Stimulated activated CD8-positive, alpha-beta memory T cell treated with anti-CD3 and anti-CD28 coated beads, Interleukin-4, amount 100 ng/mL, for 48 hours (primary cell): ENCODE measurements around the gene KLHL10.
"Not testable (repeated sequence)": the region's sequence is repeated elsewhere in the genome, so short reads cannot be mapped to it uniquely, and the experiment has no call there.

ENCODE experiments used
- DNase-seq: peaks from one replicate; pipeline ENCODE4 v3.0.0-alpha.2; 2020

Gene KLHL10

GRCh38 chr17:41863074-41863848 lies 25.6 kb downstream of the KLHL10 start:
- peak; percentile 68 for DNase-seq

DNA sequence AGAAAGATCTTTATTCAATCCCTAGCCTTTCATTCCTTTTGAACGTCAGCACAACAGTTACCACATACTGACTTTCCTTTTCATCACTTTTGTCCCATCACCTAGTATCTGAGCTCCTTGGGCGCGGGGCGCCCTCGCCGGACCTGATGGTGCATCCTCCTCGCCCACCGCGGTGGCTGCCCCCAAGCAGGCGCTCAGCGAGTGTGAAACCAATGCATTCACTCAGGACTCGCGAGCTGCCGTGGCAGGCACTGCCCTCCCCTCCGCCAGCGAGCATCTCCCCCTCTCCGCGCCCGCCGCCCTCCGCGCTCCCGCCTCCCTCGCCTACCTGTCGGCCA lies 26.8 kb downstream of the KLHL10 start:
- no peak for DNase-seq

- DNase-seq: peak; percentile 90
Observed at GRCh38 chr17:41864836-41865595, 27.4 kb downstream of the KLHL10 start, which contains the start of gene KLHL11. Gene KLHL11, minus strand, starts transcription at chr17:41865423. Its CDS starts 53 bp downstream, at chr17:41865370.

DNA sequence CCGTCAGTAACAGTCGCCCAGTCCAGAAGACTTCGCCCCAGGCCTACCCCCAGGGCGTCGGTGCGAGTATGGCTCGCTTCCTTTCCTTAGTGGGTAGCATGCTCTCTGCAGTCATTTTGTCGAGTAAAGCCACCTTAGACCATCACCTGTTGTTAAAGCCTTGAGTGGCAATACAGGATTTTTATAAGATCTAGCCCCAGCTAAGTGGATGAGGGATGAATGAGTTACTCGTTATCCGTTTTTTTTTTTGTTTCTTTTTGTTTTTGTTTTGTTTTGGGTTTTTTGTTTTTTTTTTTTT lies 27.9 kb downstream of the KLHL10 start:
- no peak for DNase-seq

GRCh38 chr17:41868568-41868967 lies 30.9 kb downstream of the KLHL10 start:
- no peak for DNase-seq

GRCh38 chr17:41869426-41869825 lies 31.8 kb downstream of the KLHL10 start:
- DNase-seq: no peak

- no peak for DNase-seq
Observed at GRCh38 chr17:41870097-41870496, 32.5 kb downstream of the KLHL10 start.

DNA sequence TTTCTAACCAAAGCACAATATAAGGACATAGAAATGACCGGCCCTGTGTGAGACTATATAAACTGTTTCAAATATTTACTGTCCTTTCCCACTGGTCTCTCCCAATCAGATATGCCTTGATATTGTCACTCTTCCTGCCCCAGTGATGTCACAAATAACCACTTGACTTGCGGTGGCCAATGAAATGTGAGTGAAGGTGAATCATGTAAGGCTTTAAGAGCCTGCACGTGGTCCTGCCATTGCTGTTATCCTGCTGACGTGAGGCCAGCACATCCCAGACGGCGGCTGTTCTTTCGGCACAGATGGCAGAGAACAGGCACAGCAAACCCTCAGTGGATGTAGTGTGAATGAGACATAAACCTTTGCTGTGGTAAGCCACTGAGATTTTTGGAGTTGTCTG lies 33.0 kb downstream of the KLHL10 start:
- DNase-seq: no peak

DNA sequence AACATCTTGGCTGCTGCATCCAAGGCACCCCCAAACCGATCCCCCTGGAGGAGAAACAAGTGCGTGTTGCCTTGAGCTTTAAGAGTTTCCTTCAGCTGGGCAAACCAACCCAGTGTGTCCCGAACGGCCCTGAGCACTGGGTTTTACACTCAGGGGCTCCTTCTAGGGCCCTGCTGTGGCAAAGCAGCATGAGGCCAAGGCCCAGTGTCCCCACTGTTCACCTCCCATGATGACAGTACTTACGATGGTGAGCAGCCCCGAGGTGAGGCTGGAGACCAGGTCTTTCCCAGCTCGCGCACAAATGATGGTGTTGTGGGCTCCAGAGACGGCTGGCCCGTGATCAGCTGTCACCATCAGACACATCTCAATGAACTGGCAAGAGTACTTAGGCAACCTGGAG lies 34.2 kb downstream of the KLHL10 start:
- no peak for DNase-seq

DNA sequence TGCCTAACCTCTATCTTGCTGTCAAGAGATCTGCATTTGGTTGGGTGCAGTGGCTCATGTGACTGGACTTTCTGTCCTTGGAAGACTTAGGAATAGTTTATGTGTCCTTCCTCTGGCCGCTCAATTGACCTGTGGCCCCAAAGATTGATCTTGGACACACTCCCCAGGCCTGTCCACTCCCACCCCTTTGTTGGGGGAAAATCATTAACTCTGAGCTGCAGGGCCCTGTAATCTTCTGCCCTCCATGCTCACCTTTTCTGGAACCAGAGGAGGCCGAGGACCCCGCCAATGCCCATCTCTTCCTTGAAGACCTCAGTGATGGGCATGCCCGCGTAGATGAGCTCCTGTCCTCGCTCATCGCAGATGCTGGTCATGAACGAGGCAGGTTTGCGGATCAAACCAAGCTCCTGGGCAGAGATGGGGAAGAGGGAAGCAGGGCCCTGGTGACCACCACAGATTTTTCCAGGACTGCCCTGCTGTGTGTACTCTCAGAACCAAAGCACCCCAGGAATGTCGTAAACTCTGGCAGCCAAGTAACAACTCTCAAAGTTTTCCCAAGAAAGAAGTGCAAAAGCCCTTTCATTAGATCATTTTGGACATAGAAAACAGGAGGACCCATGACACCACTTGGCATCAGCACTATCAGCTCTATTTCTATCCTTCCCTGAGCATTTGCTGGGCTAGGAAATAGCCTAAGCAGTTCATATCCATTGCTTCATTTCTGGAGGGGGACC lies 36.1 kb downstream of the KLHL10 start:
- no peak for DNase-seq

- DNase-seq: not testable (repeated sequence)
Observed at GRCh38 chr17:41874293-41874670, 36.7 kb downstream of the KLHL10 start.

GRCh38 chr17:41880130-41880529 lies 42.5 kb downstream of the KLHL10 start:
- DNase-seq: no peak

DNA sequence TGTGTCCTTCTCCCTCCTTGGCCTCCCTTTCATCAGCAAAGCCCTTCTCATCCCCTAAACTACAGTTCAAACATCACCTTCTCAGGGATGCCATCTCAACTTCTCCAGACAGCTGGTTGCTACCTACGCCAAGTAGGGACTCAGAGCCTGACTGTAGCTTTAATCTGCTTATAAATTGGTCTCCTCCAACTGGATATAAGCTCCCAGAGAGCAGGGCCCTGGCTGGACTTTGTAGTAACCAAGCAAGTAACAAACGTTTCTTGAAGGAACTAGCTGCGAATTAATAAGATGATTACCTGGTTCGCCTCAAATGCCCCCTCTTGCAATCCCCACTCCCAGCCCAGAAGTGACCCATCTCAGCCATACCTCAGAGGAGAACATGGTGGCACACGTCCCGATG lies 45.1 kb downstream of the KLHL10 start:
- DNase-seq: no peak

- DNase-seq: no peak
Observed at GRCh38 chr17:41885733-41886132, 48.1 kb downstream of the KLHL10 start.

DNA sequence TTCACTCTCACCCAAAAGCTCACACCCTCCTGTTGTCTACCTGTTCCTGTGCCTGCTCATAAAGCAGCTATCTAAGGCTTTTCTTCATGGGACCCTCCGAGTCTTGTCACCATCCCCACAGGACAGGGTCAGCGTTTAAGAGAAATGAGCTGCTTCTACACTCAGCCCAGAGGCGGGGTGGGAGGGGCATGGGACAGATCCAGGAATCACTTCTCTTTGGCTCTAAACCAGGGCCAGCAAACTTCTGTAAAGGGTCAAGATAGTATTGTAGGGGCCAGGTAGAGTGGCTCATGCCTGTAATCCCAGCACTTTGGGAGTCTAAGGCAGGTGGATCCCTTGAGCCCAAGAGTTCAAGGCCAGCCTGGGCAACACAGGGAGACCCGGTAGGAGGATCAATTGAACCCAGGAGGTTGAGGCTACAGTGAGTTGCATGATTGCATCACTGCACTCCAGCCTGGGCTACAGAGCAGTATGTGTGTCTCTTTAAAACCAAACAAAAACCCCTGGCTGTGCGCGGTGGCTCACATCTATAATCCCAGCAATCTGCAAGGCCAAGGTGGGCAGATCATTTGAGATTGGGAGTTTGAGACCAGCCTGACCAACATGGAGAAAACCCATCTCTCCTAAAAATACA lies 50.8 kb downstream of the KLHL10 start:
- DNase-seq: no peak

DNA sequence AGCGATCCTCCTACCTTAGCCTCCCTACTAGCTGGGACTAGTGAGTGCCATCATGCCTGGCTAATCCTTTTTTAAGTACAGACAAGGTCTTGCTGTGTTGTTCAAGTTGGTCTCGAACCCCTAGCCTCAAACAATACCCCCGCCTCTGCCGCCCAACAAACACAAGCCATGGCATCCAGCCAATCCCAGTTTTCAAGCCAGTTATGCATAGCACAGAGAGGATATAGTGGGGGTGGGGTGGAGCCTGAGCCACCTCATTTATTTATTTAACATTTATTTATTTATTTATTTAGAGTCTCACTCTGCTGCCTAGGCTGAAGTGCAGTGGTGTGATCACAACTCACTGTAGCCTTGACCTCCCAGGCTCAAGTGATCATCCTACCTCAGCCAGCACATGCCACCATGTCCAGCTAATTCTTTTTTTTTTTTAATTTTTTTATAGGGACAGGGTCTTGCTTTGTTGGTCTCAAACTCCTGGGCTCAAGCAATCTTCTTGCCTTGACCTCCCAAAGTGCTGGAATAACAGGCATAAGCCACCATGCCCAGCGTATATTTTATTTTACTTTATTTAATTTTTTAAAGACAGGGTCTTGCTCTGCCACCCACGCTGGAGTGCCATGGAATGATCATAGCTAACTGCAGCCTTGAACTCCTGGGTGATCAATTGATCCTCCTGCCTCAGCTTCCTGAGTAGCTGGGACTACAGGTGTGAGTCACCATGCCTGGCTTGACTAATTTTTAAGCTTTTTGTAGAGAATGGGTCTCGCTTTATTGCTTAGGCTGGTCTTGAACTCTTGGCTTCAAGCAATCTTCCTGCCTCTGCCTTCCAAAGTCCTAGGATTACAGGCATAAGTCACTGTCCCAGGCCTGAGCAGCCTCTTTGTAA lies 53.8 kb downstream of the KLHL10 start:
- no peak for DNase-seq

GRCh38 chr17:41892021-41892376 lies 54.4 kb downstream of the KLHL10 start:
- no peak for DNase-seq

DNA sequence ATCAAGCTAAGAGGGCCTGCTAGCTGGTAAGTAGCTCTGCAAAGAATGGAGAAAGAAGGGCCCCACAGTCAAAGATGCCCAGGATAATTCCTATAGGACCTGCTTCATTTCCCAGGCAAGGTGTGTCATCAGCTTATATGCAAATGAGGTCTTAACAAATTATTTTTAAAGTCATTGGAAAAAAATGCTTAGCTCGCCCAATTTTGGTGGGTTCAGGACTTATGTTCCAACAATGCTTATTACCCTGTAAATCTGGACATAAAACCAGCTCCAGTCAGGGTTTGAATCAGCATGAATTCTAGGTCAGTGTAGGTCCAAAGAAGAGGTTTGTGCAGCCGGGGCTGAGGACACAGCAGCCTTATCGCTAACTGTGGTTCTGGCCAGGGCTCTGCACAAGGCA lies 55.8 kb downstream of the KLHL10 start:
- no peak for DNase-seq

DNA sequence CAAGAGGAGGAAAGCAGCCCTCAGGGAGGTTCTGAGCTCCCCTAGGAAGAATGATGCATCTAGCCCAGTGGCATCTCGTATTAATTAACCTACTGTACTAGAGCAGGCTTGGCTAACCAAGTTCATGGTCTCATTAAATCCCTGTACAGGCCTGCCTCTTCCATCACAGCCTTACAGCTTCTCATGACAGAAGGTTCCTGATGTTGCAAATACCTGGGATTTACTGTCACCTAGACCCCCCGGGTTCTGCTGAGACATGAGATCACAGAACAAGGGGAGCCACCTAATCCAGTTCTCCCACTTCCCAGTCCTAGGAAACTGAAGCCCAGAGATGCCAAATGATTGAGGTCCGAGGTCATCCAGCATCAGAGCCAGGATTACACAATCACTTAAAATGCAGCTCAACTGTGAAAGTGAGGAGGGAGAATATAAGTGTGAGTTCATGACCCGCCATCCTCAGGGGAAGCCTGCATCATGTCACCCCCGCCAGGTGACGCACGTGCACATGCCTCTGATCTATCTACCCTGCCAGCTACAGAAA lies 57.2 kb downstream of the KLHL10 start:
- no peak for DNase-seq

DNA sequence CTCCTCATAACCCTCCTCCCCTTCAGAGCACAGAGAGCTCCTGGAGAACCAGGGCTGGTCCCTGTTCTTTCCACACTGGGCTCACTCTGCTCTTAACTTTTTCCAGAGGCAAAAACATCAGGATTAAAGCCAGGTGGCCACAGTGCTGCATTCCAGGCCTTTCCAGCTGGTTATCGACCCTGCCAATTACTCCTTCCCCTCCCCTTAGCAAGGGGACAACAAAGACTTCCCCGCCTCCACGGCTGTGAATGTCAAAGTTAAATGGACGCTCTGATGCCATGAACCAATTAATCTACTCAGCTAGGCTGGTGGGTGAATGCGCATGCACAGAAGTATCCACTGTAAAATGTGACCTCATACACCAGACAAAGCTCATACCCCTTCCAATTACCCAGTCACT lies 58.0 kb downstream of the KLHL10 start:
- no peak for DNase-seq

DNA sequence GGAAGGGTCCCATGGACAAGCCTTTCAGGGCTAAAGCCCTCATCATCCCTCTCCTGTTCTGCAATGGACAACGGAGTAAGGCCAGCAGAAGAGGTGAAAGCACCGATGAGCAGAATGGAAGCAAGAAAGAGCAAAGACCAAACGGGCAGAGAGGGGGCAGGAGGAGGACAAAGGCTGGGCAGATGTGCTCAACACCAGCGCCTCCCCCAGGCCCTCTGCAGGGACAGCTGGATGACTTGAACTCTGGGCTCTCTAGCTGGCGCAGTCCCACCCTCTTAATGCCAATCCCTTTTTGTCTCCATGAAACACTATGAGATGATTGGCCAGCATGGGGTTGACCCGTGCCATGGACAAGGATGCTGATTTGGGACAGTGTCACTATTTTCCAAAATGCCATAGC lies 59.1 kb downstream of the KLHL10 start:
- no peak for DNase-seq
